GM21360 (cell line): ENCODE measurements around the gene SPATA3.
A peak's percentile ranks its signal among the peaks of the same experiment; 100 is the strongest.

ENCODE experiments used
- ATAC-seq: cut with Tn5 transposase; IDR thresholded peaks from one replicate; pipeline ENCODE4 v1.9.1; 2021; ENCODE audit warnings: mild to moderate bottlenecking, moderate library complexity; ENCODE audit not compliant: unreplicated experiment

SPATA3 gene

DNA sequence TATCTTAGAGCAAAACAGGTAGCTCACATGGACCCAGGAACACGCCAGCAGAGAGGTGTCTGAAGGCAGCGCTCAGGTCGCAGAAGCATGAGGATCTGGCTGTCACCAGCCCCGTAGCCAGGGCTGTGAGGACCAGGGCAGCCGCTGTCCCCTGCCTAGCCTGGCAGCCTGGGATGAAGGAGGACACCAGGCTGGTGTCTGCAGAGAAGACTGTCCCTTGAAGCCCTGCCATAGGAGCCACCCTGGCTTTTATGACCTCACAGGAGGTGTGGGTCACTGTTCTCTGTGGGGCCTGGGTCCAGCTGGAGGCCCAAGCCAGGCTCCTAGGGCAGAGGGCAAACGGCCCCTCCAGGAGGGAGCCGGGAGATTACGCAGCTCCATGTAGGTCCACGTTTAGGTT, at the start of gene SPATA3:
TSS of gene SPATA3 (plus strand) at position 301 of the 400 bp plus-strand sequence. CDS start 113 bp downstream, outside the sequence.
- no peak for ATAC-seq

DNA sequence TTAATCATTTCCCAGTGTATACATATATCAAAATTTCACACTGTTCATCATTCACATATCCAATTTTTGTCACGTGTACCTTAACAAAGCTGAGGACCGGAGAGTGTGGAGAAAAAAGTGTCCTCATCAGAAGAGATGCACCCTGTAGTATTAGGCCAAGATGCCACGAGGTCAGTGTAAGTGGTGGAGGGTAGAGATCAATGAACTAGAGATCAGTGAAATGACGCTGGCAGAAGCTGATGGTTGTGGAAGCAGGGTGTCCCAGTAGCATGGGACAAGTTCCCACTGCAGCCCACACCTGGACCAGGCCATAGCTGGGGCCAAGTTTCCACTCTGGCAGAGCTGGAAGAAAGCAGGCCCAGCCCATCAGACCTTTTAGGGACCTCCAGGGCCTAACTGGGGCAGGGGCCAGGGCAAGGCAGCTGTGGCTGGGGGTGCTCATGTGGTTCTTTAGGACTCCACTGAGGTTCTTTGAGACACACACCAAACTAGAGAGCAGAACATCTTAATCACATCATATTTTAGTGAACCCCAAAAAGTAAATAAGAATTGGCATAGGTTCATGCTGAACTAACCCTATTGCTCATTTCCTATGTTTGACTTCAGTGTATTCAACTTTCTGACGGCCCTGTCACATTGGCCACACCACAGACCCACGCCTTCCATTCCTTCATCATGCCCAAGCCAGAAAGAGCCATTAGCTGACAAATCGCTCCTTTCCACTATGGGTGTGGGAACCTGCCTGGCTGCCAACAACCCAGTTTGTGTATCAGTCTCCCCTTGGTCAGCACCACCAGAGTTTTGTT, 49.3 kb upstream of the SPATA3 start:
- no peak for ATAC-seq

DNA sequence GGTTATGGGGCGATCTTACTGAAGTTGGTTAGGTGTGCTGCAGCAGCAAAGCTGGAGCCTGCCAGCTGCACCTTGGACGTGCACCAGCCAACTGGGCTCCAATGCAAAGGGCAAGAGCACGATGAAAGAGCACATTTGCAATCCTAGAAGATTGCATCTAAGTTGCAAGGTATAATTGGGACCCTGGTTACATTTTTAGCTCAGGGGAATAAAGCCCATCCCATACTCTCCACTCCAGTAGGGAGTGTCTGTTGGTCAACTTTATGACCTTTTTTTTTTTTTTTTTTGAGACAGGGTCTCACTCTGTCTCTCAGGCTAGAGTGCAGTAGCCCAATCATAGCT, 48.7 kb upstream of the SPATA3 start:
- ATAC-seq = no peak

DNA sequence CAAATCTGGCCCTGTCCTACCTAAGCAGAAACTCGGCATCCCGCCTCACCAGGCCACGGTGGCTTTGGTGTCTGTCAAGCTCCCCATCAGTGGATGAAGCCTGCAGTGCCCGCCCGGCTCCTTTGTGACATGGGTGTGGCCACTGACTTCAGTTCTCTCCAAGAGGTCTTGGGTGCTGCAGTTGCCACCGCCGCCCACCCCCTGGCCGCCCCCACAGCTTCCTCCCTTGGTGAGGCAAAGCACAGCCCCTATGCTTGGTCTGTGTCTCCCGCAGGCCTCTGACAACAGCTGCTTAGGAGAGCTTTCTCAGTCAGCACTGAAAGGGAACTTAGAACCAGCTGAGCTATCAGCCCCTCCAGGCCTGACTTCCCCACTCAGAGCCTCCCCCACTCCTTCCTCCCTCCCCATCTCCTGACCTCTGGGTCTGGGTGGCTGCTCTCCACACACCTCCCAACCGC, 48.0 kb upstream of the SPATA3 start:
- peak; percentile 38 for ATAC-seq

DNA sequence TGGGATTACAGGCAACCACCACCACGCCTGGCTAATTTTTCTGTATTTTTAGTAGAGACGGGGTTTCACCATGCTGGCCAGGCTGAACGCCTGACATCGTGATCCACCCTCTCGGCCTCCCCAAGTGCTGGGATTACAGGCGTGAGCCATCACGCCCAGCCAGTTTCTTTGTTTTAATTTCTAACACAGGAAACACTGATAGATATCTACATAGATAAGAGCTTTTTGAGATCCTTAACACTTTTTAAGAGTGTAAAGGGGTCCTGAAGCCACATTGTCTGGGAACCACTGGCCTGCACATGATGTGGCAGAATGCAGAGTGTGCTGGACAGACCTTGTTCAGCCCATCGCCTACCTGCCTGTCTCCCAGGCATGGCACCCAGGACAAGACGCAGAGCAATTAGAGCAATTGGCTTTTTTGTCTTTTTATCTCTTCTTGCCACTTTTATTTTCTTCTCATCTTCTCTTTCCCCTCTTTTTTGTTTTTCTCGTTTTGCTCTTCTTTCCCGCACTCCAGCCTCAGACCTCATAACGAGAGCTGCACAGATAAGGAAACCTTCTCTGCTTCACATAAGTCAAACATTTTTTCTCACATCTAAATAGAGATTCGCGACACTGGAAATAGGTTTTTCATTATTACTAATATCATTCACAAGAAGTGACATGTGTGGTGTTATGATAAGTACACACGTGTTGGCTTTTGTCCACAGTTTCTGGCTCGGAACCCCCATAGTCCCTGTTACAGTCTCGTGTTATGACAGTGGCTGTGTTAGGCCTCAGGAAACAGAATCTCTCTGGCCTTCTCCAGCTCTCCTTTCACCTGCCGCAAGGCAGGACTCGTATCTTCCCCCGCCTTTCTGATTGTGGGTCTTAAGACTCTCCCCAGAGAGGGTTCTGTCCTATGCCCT, 45.7 kb upstream of the SPATA3 start:
- ATAC-seq = peak; percentile 63

DNA sequence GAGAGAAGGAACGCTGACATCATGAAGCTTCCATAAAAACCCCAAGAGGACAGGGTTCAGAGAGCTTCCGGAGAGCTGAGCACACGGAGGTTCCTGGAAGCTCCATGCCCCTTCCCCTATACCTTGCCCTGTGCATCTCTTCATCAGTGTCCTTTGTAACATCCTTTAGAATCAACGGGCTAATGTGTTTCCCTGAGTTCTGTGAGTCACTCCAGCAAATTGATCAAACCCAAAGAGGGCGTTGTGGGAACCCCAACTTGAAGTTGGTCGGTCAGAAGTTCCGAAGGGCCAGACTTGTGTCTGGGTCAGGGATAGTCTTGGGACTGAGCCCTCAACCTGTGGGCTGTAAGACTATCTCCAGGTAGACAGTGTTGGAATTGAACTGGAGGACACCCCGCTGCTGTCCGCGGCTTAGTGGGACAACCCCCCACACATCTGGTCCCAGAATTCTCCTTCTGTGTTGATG, 45.0 kb upstream of the SPATA3 start:
- ATAC-seq = no peak

DNA sequence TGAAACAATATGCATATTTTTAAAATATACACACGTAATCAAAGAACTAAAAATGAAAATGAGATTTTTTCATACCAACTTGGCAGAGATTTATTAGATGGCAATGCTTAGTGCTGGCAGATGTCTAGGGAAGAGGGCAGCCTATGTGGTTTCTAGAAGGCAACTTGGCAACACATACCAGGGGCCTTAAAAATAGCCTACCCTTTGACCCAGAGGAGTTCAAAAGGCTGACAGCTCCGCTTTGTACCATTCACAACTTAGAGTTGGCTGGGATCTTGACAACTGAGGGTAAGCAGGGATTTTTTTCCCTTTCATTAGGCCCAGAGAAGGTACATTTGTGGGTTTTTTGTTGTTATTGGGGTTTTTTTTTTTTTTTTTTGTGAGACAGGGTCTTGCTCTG, 44.5 kb upstream of the SPATA3 start:
- no peak for ATAC-seq

DNA sequence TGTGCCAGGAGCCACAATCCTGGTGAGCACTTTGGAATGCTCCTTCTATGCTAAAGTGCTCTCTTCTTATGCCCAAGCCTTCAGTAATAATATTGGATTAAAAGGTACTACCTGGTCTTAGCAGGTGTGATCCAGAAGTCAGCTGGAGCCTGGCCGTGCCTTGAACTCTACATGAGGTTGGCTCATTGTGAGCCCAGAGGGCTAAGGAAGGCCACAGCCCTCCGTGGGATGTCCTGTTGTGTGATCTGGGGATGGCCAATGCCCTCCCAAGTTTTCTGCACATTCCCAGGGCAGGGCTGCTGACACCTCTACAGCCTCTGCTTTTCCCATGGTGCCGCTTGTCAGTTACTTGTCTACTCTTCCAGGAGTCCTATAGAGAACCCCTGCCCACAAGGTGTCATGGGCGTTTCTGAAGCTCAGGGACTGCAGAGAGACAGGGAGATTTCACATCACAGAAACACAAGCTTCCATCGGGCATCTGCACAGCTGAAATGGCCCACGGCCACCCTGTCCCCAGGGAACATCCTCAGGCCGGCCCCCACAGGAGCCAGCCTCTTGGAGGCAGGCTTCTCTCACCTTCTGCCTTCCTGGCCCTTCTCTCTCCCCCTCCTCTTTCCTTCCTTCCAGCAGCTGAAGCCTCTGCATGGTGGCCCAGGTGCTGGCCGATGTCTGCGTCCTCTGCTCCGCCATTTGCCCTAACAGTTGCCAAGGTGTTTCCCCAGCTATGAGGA, 43.5 kb upstream of the SPATA3 start:
- no peak for ATAC-seq

DNA sequence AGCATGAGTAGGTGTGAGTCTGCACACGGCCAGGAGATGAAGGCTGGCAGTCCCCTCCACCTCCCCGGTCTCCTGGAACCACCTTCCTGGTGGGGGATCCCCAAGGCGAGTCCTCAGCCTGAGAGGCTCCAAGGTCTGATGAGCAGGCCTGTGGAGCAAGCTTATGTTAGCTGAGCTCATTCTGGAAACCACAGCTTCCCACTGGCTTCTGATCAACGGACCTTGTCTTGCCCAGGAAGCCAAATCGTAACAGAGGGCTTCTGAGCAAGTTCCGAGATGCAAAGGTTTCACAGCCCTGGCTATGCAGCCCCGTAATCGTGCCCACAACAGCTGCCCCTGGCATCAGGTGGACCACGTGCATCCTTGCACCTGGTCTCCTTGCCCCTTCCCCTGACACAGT, 42.1 kb upstream of the SPATA3 start:
- ATAC-seq = no peak

DNA sequence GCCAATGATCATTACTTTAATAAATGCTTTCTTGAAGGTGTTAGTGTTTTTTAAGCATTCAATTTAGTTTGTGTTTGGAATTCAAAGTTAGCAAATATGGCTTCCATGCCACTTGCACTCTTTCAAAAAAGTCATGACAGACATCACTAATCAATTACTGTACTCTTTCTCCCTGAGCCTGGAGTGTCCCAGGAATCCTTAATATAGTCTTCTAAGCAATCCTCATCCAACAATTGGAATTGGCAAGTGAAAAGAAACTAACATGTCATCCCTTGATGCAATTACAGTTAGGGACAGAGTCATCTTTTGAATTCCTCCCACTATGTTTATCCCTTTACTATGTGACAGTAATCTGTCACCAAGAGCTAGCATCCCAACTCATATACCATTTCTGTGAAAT, 41.2 kb upstream of the SPATA3 start:
- no peak for ATAC-seq

DNA sequence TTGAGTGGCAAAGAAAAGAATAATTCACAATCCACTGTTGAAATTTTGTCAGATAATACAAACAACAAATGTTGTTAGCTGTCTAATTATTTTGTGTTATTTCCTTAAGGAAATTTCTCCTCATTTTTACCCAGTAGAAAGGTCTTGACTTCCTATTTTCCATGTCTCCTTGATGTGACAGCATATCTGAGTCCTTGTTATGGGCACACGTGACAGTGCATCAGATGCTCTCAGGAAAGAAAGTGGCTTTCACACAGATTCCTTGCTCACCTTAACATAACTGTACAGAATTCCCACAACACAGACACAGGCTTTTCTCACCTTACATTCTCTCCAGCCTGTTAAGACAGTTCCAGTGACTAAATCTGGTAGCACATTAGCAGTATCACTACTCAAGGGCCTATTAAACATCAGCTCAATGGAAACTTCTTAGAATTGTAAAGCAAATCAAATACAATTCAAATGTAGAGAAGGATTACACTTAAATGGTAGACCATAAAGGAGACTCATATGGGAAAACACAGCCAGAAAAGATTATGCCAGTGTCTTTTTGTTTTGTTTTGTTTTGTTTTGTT, 40.7 kb upstream of the SPATA3 start:
- no peak for ATAC-seq

DNA sequence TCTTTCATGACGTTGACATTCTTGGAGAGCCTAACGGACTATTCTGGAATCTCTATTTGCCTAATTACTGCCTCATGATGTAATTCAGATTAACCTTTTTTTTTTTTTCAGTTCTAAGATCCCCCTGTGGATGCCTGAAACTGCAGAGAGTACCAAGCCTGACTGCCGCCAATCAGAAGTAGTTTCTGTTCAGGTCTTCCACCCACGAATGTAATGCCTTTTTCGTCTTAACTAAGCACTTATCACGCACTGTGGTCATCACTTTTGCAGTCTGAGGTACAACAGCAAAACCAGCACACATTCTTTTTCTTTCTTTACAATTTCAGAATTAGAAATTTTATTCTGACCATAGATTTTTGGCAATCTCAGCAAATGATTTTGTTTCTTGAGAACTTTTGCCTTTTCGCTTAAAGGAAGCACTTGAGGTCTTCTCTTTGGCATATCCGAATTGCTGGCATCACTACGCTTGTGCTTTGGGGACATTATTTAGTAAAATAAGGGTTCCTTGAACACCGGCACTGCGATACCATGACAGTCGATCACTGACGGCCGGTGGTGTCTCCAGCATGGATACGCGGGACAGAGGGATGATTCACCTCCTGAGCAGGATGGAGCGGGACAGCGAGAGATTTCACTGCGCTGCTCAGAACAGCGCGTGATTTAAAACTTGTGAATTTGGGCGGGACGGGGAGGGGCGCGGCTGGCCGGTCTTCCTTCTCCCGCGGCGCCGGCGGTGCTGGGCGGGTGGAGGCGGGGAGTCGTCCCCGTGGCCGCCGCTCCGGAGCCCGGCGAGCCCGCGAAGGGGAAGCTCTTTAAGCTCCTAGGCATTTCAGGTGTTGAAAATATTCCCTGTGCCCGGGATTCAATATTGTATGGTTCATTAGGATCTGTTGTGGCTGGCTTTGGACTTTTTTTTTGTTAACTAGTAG, 38.8 kb upstream of the SPATA3 start:
- ATAC-seq = peak; percentile 64

DNA sequence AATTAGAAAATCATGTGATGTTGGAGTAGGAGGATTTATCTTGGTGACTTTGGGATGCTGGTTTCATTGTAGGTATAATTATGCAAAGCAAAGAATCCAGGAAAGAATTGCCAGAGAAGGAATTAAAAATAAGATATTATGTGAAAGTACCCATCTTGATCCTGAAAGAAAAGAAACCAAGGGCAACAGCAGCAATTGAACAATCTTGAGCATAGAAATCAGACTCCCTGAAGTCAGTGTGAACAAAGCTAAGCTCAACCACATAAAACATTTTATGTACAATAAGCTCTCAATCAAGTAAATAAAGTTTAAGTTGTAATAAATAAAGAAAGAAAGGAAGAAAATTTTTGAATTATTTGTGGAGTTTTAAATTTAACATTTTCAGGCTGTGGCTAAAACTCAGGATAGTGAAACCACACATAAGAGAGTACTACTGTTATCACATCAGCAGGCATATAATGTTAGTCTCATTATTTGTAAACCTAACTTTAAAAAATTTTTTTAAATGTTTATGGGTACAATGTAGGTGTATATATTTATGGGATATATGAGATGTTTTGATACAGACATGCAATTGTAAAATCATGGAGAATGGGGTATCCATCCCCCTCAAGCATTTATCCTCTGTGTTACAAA, 38.0 kb upstream of the SPATA3 start:
- ATAC-seq = no peak

DNA sequence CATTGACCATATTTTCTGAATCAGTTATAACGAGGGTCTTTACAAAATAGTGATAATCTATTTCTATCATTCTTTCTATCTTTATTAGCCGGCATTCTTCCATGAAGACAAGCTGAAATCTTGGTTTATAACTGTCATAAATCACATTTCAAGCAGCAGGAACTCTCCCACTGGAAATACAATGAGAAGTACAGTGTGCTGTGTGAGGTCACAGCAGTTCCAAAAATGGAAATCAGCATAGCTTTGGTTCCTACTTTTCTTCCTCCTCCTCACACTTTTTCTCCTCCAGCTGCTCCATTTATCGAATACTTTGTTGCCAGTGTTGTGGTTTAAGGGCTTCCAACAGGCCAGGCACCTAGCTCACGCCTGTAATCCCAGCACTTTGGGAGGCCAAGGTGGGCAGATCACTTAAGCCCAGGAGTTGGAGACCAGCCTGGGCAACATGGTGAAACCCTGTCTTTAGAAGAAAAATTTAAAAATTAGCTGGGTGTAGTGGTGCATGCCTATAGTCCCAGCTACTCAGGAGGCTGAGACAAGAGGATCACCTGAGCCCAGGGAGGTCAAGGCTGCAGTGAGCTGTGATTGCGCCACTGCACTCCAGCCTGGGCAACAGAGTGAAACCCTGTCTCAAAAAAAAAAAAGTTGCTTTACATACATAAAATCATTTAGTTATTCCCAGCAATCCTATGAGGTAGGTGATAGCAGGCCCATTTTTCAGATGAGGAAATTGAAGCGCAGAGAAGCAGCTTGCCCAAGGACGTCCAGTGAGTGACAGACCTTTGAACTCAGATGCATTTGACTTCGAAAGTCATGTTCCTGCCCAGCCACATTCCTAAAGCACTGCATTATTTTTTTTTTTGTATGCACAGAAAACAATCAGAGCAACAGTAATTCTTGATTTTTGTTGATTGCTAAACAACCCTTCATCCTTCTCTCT, 36.8 kb upstream of the SPATA3 start:
- ATAC-seq = no peak

DNA sequence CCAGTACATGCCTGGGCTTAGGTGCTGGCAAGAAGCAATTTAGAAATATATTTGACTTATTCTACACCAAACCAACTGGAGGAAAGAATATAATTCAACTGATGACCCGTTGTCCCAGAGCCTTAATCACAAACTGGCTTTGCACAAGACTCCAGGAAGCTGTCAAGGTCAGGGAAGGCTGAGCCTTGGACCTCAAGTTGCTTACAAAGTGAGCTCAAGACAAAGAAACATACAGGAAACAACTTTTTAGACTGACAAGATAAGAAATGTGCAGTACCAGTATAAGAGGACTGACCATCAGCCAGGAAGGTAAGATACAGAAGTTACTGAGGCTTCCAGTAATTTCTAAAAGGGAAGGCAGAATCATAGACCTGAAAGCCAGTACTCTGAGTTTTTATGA, 35.9 kb upstream of the SPATA3 start:
- ATAC-seq = no peak

DNA sequence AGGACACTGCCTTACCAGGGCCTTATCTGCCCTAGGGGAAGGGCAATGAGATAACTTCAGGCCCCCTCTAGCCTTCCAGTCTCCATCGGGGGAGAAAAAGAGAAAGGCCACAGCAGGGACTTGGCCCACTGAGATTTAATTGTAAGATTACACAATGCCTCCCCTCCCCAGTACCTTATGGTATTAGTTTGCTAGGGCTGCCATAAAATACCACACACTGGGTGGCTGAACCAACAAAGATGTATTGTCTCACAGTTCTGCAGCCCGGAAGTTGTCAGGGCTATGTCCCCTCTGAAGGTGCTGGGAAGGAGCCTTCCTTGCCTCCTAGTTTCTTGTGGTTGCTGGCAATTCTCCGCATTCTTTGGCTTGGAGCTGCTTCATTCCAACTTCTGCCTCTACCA, 34.8 kb upstream of the SPATA3 start:
- ATAC-seq = no peak

DNA sequence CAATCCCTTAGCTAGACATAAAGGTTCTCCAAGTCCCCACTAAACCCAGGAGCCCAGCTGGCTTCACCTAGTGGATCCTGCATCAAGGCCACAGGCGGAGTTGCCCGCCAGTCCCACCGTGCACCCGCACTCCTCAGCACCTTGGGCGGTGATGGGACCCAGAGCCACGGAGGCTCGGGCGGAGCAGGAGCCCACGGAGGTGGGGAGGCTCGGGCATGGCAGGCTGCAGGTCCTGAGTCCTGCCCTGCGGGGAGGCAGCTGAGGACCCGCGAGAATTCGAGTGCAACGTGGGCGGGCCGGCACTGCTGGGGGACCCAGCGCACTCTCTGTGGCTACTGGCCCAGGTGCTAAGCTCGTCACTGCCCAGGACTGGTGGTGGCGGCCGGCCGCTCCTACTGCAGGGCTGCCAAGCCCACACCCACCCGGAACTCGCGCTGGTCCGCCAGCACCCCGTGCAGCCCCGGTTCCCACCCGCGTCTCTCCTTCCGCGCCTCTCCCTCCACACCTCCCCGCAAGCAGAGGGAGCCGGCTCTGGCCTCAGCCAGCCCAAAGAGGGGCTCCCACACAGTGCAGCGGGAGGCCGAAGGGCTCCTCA, 31.7 kb upstream of the SPATA3 start:
- ATAC-seq = no peak

DNA sequence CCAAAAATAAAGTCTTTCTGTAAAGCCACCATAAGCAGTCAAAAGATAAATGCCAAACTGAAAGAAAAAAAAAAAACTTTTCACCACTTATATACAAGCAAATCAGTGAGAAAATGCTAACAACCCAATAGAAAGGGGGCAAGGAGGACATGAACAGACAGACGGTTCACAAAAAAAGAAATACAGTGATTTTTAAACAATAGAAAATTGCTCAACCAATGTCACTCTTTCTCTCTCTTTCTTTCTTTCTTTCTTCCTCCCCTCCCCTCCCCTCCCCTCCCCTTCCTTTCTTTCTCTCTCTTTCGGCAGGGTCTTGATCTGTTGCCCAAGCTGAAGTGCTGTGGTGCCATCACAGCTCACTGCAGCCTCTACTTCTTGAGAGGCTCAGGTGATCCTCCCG, 28.8 kb upstream of the SPATA3 start:
- no peak for ATAC-seq
